ENCODE measurements around the gene PTTG2. TPM values are rescaled to one million over a fixed set of nuclear protein-coding genes. Genes with fewer than 3 reads are reported as not detected.

The PTTG2 gene
- total RNA-seq, 4 donors from 2014 or later: not detected

- no peak for DNase-seq (ENCODE audit: low spot score in 2 of 2)
- H3K27ac ChIP-seq: no peak overlapping the region
These were observed 43.9 kb downstream of the PTTG2 start for GRCh38 chr4:38004062-38004461.

GRCh38 chr4:38004887-38005286 lies 44.7 kb downstream of the PTTG2 start:
- peak overlapping the region; percentile 30 for H3K27ac ChIP-seq
- DNase-seq (ENCODE audit: low spot score in 2 of 2): no peak
- H3K27me3 ChIP-seq: no peaks in the 10 kb centered on the region
- no peaks in the 10 kb centered on the region for H3K36me3 ChIP-seq
- H3K4me1 ChIP-seq: no peaks in the 10 kb centered on the region
- TF ChIP-seq CTCF (IDR thresholded peaks at IDR 0.05) (no peak), POLR2AphosphoS5 (IDR thresholded peaks at IDR 0.05) (no peak), POLR2A (IDR thresholded peaks at IDR 0.05) (no peak)
- H3K4me3 ChIP-seq: no peak overlapping the region
- WGBS: 65% methylated on average over 6 of the region's 6 CpGs
- no peaks in the 10 kb centered on the region for H3K9me3 ChIP-seq

More at GRCh38 chr4:38004062-38004461, 43.9 kb downstream of the PTTG2 start:
- Histone ChIP-seq H3K9me3 (no peaks in the 10 kb centered on the region), H3K36me3 (no peaks in the 10 kb centered on the region), H3K4me3 (no peak overlapping the region), H3K4me1 (no peaks in the 10 kb centered on the region), H3K27me3 (no peaks in the 10 kb centered on the region)
- 71% methylated on average over 3 of the region's 3 CpGs for WGBS
- no peak for TF ChIP-seq POLR2A (IDR thresholded peaks at IDR 0.05)

GRCh38 chr4:38005637-38006036 lies 45.4 kb downstream of the PTTG2 start:
- 89% methylated on average over 3 of the region's 3 CpGs for WGBS
- DNase-seq (ENCODE audit: low spot score in 2 of 2): no peak

GRCh38 chr4:38007645-38008044 lies 47.4 kb downstream of the PTTG2 start:
- Histone ChIP-seq H3K9me3 (no peaks in the 10 kb centered on the region), H3K27ac (no peak overlapping the region), H3K4me3 (no peak overlapping the region), H3K27me3 (no peaks in the 10 kb centered on the region), H3K36me3 (no peaks in the 10 kb centered on the region), H3K4me1 (peaks cover 3% of the 10 kb centered on the region)
- WGBS: 78% methylated on average over 5 of the region's 5 CpGs
- TF ChIP-seq EP300 (IDR thresholded peaks at IDR 0.05) (no peak), POLR2A (IDR thresholded peaks at IDR 0.05) (no peak), POLR2AphosphoS5 (IDR thresholded peaks at IDR 0.05) (no peak), CTCF (IDR thresholded peaks at IDR 0.05) (no peak)
- no peak for DNase-seq (ENCODE audit: low spot score in 2 of 2)

More at GRCh38 chr4:38005637-38006036, 45.4 kb downstream of the PTTG2 start:
- H3K27ac ChIP-seq: peak overlapping the region; percentile 30
- TF ChIP-seq POLR2A (IDR thresholded peaks at IDR 0.05) (no peak), CTCF (IDR thresholded peaks at IDR 0.05) (no peak), POLR2AphosphoS5 (IDR thresholded peaks at IDR 0.05) (no peak), EP300 (IDR thresholded peaks at IDR 0.05) (no peak)
- H3K36me3 ChIP-seq: no peaks in the 10 kb centered on the region
- H3K9me3 ChIP-seq: no peaks in the 10 kb centered on the region
- H3K27me3 ChIP-seq: no peaks in the 10 kb centered on the region
- H3K4me1 ChIP-seq: peaks cover 3% of the 10 kb centered on the region
- no peak overlapping the region for H3K4me3 ChIP-seq

- Histone ChIP-seq H3K36me3 (no peaks in the 10 kb centered on the region), H3K4me1 (peaks cover 3% of the 10 kb centered on the region), H3K27me3 (no peaks in the 10 kb centered on the region), H3K4me3 (no peak overlapping the region), H3K27ac (no peak overlapping the region), H3K9me3 (no peaks in the 10 kb centered on the region)
- no peak for DNase-seq (ENCODE audit: low spot score in 2 of 2)
- WGBS: 90% methylated on average over 3 of the region's 3 CpGs
- no peak for TF ChIP-seq EP300 (IDR thresholded peaks at IDR 0.05)
- TF ChIP-seq POLR2AphosphoS5 (IDR thresholded peaks at IDR 0.05): no peak
- TF ChIP-seq CTCF (IDR thresholded peaks at IDR 0.05): no peak
- no peak for TF ChIP-seq POLR2A (IDR thresholded peaks at IDR 0.05)
These were observed 48.4 kb downstream of the PTTG2 start for GRCh38 chr4:38008571-38009021.

GRCh38 chr4:38009421-38009820 lies 49.2 kb downstream of the PTTG2 start:
- H3K4me1 ChIP-seq: peaks cover 3% of the 10 kb centered on the region
- H3K27ac ChIP-seq: no peak overlapping the region
- H3K36me3 ChIP-seq: peaks cover under 1% of the 10 kb centered on the region
- H3K27me3 ChIP-seq: no peaks in the 10 kb centered on the region
- DNase-seq (ENCODE audit: low spot score in 2 of 2): no peak
- no peak for TF ChIP-seq POLR2A (IDR thresholded peaks at IDR 0.05)
- no peak for TF ChIP-seq CTCF (IDR thresholded peaks at IDR 0.05)
- no peak for TF ChIP-seq POLR2AphosphoS5 (IDR thresholded peaks at IDR 0.05)
- no peaks in the 10 kb centered on the region for H3K9me3 ChIP-seq
- H3K4me3 ChIP-seq: no peak overlapping the region
